K562 (cell line): ENCODE data around the gene PACS2. TPM values are rescaled to one million over a fixed set of nuclear protein-coding genes. Genes with fewer than 3 reads are reported as not detected.

ENCODE experiments used
- C11orf30 ChIP-seq: fragments of 450-650 bp; IDR thresholded peaks from 2 replicates; pipeline ENCODE4 v1.6.1; 2016; ENCODE audit warnings: low read depth, mild to moderate bottlenecking
- CBX1 ChIP-seq: sonication (generic); IDR thresholded peaks from 2 replicates; pipeline ENCODE4 v1.6.1; 2016; ENCODE audit warnings: antibody characterized with exemption, low read depth, mild to moderate bottlenecking
- CHD1 ChIP-seq: fragments of 200-600 bp; sonication (generic); IDR thresholded peaks from one replicate; pipeline ENCODE4 v1.6.1; 2012; ENCODE audit warnings: mild to moderate bottlenecking, moderate library complexity, low read length, inconsistent platforms
- ELF4 ChIP-seq: fragments of 450-650 bp; formaldehyde crosslinking; IDR thresholded peaks from 2 replicates; pipeline ENCODE4 v1.4.0; 2022; ENCODE audit warnings: missing genetic modification characterization
- GABPA ChIP-seq: fragments of 200-800 bp; sonication (Bioruptor generic); conservative IDR thresholded peaks from 2 replicates; pipeline ENCODE4 v1.6.1; 2016; ENCODE audit warnings: low read depth, missing genetic modification characterization, missing compliant biosample characterization
- NFXL1 ChIP-seq: fragments of 450-650 bp; formaldehyde crosslinking; IDR thresholded peaks from 2 replicates; pipeline ENCODE4 v1.4.0; 2021; ENCODE audit warnings: mild to moderate bottlenecking
- NR2F6 ChIP-seq: fragments of 450-650 bp; formaldehyde crosslinking; IDR thresholded peaks from 2 replicates; pipeline ENCODE4 v1.4.0; 2020; ENCODE audit warnings: mild to moderate bottlenecking
- RBFOX2 ChIP-seq: fragments of 200-400 bp; formaldehyde crosslinking; IDR thresholded peaks from 2 replicates; pipeline ENCODE4 v1.6.1; 2017; ENCODE audit warnings: low read depth, mild to moderate bottlenecking, low read length, moderate library complexity
- STAT5B ChIP-seq: fragments of 250-450 bp; sonication (Bioruptor Pico); IDR thresholded peaks from 2 replicates; pipeline ENCODE4 v1.8.0; 2021; ENCODE audit warnings: mild to moderate bottlenecking, inconsistent platforms
- TARDBP ChIP-seq: fragments of 450-650 bp; IDR thresholded peaks from 2 replicates; pipeline ENCODE4 v1.6.1; 2016
- ZFX ChIP-seq: sonication (generic); formaldehyde crosslinking; IDR thresholded peaks from 2 replicates; pipeline ENCODE4 v1.8.0; 2022; ENCODE audit warnings: mild to moderate bottlenecking, missing genetic modification reagents, moderate library complexity
- polyA plus RNA-seq, 8 experiments: library from polyadenylated mRNA; depleted of rRNA in 4 of 8; stranded (reverse) in 5 of 8; unstranded in 3 of 8; fragments of >200 nt; fragmentation: Nextera tagmentation in 2 of 8; fragmentation: Illumina TruSeq in 1 of 8; extraction: Ambion mirVana in 2 of 8; extraction: Trizol in 1 of 8; gene quantifications; 2 replicates each; pipeline versions ENCODE4 v1.2.1 to v1.2.3, GENCODE V29; 2011 to 2014; ENCODE audit warnings: inconsistent platforms in 1 of 8, missing spikeins in 1 of 8
- total RNA-seq, 7 experiments: library from RNA; depleted of rRNA in 6 of 7; stranded (reverse); fragments of >200 nt in 6 of 7; fragmentation: Illumina TruSeq in 2 of 7; extraction: Trizol in 2 of 7; gene quantifications; 2 replicates each; pipeline versions ENCODE4 v1.2.1 to v1.2.3, GENCODE V29; 2011 to 2021; ENCODE audit warnings: low replicate concordance in 1 of 7
- TF ChIP-seq, protein P1 (sequence below): sonication (generic); formaldehyde crosslinking; IDR thresholded peaks from 2 replicates; pipeline ENCODE4 v1.8.0; 2022; ENCODE audit warnings: mild to moderate bottlenecking, missing genetic modification reagents

The PACS2 gene
- total and polyA plus RNA-seq, 9 of the 15 experiments (the other 6 are each of a cell fraction or from before 2014, with no cell fraction given), result 0.11 to 20.8 (median 9.9) TPM

GRCh38 chr14:105398044-105398725 lies 83.6 kb downstream of the PACS2 start, which contains the start of gene TEX22 (continued):
- TF ChIP-seq GABPA (tag) (peak; percentile 94), RBFOX2 (peak; percentile 86), NR2F6 (CRISPR knock-in tag) (no peak), ZFX (CRISPR knock-in tag) (peak; percentile 57; the same call in 1 of the 2 replicates), ELF4 (CRISPR knock-in tag) (no peak), TARDBP (no peak), NFXL1 (CRISPR knock-in tag) (no peak), STAT5B (no peak), CBX1 (no peak), C11orf30 (no peak), CHD1 (no peak)
- TF ChIP-seq, protein P1, sequence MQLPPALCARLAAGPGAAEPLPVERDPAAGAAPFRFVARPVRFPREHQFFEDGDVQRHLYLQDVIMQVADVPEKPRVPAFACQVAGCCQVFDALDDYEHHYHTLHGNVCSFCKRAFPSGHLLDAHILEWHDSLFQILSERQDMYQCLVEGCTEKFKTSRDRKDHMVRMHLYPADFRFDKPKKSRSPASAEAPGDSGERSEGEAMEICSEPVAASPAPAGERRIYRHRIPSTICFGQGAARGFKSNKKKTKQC (CRISPR knock-in tag), result peak; percentile 21; the same call in 1 of the 2 replicates
